PFSK-1 (cell line): Measurements from ENCODE around the gene PAX2.

Experiments used
- FOXP2 ChIP-seq: optimal IDR thresholded peaks from 2 replicates; pipeline ENCODE3; 2011; ENCODE audit warnings: borderline replicate concordance, control low read depth, inconsistent platforms; ENCODE audit not compliant: insufficient read depth; ENCODE audit errors: extremely low read length, extremely low read depth
- POLR2AphosphoS5 ChIP-seq: IDR thresholded peaks from 2 replicates; pipeline ENCODE4 v1.6.1; 2012; ENCODE audit warnings: low read depth, mild to moderate bottlenecking, control low read depth, low read length, moderate library complexity
- TAF1 ChIP-seq: IDR thresholded peaks from 2 replicates; pipeline ENCODE4 v1.6.1; 2012; ENCODE audit warnings: low read length, control low read depth, borderline replicate concordance; ENCODE audit not compliant: insufficient read depth

DNA sequence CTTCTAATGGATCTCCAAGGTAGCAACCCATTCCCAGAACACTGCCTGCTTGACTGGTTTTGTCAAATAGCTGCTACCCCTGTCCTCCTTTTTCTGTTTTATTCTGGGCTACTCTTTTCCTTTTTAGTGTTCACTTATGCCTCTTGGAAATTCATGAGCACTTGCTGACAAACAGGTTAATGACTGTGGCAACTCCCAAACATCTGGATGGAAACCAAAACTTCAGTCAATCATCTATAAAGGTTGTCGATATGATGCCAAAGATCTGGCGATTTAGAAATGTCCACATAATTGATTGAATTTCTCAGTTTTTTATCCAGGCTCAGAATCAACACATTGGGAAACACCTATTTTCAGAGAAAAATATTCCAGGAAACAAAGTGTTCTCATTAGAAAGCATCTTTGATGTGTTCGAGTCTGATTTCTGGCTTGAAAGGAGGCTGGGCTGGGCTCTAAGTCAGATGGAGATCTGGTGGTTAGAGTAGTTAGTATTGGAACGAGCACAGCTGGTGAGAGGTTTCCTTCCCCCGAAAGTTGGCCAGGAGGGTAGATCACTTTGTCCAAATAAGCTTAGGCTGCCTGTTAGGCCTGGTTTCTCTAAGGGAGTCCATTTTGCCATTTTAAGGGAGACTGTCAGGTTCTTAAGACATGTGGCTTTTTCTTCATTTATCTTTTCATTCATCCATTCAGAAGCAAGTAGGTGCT is 17.8 kb downstream of the PAX2 start:
- no peak for TF ChIP-seq POLR2AphosphoS5
- no peak for TF ChIP-seq FOXP2
- TF ChIP-seq TAF1, result no peak
